NCI-H82 treated with DMSO at 0.1 percent for 48 hours (cell line): ENCODE results near the gene CARMIL3.

ENCODE experiments used
- DNase-seq: peaks from one replicate; lab custom pipeline; 2025; ENCODE audit not compliant: unreplicated experiment; lab: John Stamatoyannopoulos, UW

CARMIL3 gene

DNA sequence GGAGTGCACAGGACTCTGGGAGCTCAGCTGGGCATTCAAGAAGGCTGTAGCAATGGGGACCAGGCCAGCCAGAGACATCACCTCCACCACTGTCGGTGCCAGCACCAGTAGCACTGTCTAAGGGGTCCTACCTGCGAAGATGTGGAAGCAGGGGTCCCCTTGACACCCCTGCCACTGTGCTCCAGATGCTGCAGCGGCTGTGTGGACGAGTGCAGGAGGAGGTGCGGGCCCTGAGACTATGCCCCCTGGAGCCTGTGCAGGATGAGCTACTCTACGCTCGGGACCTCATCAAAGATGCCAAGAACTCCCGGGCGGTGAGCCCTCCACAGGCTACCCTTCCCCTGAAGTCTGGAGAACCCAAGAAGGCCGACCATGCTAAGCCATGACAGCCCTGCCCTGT, 8.6 kb downstream of the CARMIL3 start:
- no peak for DNase-seq

GRCh38 chr14:24060984-24061913, 9.4 kb downstream of the CARMIL3 start:
- DNase-seq = no peak

GRCh38 chr14:24062216-24062980, 10.6 kb downstream of the CARMIL3 start:
- DNase-seq = no peak

DNA sequence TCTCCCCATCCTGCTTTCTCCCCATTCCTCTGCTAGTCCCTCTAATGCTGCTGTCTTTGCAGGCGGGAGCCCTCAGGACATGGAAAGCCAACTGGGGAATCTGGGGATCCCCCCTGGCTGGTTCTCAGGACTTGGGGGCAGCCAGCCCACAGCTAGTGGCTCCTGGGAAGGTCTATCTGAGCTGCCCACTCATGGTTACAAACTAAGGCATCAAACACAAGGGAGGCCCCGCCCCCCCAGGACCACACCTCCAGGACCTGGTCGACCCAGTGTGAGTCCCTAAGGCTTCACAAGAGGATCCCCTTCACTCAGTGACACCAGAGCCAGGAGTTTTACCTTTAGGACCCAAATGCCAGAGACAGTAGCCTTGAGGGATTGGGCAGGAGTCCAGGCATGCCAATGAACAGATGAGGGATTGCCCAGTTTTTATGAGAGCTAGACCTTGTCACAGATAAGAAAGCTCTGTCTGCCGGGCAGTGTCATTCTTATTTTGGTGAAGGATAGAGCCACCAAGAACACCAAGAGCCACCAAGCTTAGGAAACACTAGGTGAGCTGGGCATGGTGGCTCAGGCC, 11.5 kb downstream of the CARMIL3 start:
- DNase-seq = no peak

- no peak for DNase-seq
These were observed 12.4 kb downstream of the CARMIL3 start for GRCh38 chr14:24064091-24064795.

DNA sequence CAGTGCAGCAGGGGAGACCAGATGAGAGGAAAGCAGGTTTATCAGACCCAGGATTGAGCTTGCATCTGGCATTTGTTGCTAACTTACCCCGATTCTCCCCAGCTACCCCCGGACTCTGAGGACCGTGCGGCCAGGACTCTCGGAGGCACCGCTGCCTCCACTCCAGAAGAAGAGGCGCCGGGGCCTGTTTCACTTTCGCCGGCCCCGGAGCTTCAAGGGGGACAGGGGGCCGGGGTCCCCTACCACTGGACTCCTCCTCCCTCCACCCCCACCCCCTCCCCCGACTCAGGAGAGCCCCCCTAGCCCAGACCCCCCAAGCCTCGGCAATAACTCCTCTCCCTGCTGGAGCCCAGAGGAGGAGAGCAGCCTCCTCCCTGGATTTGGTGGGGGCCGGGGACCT, 13.0 kb downstream of the CARMIL3 start:
- no peak for DNase-seq

DNA sequence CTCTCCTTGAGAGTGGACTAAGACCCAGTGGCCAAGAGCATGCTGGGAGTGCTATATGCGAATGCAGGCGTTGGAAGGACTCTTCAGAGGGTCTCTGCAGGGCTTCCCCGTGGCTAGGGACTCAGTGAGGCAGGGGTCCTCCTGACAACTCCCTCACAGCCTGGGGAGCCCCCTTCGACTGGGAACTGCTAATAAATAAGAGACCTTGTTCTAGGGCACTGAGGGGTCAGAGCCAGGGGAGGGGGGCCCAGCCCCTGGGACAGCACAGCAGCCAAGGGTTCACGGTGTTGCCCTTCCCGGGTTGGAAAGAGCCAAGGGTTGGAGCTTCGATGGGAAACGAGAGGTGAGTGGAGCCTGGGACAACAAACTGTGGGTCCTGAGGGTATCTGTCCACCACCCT, 13.6 kb downstream of the CARMIL3 start:
- DNase-seq = no peak

- no peak for DNase-seq
These were observed 14.8 kb downstream of the CARMIL3 start for GRCh38 chr14:24066496-24067132.

DNA sequence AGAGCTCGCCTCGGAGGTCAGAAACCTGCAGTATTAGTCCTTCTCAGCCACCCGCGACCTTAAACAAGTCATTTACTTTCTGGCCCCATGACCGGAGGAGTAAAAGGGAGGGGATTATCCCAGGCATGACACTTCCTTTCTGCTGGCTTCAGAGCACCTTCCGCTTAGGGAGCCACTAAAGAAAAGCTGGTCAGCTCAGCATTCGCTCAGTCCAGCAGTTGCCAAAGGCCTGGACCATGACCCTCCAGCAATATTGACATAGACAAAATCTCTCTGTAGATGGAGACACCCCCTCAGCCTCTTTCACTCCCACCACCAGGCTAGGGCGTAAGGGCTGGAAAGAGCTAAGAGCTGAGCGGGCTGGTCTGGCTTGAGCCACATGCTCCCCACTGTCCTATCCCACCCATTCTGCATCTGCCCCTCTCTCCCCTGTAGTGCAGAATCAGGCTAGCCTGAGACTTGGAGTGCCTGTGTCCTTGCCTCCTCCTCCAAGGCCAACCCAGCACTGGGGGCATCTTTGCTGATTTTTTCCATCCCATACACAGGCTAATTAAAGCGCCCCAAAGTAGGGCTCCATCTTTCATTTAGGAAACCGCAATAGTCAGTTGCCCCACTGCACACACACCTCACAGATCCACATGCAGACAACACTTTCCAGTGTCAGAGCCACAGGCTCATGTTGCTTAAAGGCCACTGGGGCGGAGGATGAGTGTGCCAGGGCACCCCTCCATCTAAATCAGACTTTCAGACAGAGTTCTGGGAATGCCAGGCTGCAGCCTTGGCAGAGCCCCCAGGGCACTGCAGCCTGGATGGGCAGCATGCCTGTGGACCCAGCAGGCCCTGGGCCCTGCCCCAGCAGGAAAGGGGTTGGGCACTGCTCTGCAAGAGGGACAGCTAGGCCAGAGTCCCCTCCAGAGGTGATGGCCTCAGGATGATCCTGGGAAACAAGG, 15.6 kb downstream of the CARMIL3 start:
- DNase-seq = no peak

GRCh38 chr14:24068711-24069410, 17.1 kb downstream of the CARMIL3 start:
- DNase-seq = no peak

DNA sequence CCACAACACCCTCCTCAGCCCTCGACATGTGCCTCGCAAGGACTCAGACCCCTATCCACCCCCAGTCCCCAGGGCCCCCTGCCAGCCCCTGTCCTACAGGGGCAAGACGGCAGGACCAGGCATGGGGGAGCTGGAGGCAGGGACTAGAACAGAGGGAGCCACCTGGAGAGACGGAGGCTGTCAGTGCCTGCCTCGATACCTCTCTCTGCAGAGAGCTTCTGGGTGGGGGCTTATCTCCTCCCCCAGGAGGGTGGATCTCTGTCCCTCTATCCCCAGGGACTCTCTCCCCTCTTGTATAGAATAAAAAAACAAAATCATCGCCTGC, 17.6 kb downstream of the CARMIL3 start:
- DNase-seq = no peak

DNA sequence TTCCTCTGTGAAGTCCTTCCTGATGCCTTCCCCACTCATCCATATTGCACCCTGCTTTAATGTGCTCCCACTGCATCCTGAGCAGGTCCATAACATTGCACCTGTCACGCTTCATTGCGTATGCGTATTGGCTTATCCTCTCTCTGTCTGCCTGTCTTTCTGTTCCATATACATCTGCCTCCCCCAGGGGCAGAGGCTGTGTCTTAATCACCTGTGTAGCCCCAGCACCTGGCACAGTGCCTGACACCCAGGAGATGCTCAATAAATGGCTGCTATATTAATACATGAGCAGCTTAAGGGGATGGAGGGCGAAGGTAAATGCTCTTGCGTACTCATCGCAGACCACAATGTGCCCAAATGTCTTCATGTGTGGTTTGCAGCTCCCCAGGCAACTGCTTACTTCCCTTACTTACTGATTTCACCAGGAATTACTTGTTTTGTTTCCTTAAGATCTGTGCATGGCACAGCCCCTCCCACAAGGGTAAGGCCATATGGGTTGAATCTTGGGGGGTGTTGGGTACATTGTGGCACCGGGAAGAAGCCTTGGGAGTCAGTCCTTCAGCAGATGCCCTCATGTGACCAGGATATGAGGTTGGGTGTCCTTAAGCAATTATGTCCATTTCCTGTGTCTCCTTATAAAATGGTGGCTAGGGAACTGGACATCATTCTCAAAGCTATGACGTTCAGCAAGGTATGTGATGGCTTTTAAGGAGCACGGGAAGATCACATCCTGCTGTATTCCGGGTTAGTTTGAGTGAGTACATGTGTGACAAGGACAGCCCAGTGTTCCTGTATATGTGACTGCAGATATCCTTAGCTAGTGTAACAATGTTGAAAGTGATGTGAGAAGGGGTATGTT, 18.7 kb downstream of the CARMIL3 start:
- peak; percentile 9 for DNase-seq

DNA sequence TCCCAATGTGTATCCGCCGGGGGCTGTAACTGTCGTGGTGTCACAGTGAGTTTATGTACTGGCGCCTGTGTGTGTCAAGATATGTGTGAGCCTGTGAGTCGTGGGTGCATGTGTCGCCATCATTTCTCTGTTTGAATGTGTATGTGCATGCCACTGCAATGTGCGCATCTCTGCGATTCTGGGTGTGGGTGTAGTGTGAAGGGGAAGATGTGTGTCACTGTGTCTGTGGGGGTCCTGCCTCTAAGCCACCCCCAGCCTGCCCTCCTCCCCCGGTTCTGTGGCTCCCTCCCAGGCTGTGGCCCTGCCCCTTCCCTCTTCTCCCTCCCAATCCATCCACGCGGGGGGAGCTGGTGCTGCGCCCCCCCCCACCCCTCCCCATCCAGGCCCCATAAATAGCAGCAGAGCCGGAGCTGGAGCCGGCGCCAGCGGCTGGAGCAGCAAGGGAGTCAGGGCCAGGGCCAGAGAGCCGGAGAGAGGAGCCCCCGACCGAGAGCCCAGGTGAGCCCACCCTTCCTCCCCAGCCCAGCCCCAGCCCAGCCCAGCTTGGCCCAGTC, 19.4 kb downstream of the CARMIL3 start, which contains the start of gene CPNE6:
Gene CPNE6 (plus strand): TSS at position 419 of the 554 bp plus-strand sequence. CDS start 1,375 bp downstream, outside the sequence.
- DNase-seq = no peak

GRCh38 chr14:24071836-24072430, 20.1 kb downstream of the CARMIL3 start:
- no peak for DNase-seq

DNA sequence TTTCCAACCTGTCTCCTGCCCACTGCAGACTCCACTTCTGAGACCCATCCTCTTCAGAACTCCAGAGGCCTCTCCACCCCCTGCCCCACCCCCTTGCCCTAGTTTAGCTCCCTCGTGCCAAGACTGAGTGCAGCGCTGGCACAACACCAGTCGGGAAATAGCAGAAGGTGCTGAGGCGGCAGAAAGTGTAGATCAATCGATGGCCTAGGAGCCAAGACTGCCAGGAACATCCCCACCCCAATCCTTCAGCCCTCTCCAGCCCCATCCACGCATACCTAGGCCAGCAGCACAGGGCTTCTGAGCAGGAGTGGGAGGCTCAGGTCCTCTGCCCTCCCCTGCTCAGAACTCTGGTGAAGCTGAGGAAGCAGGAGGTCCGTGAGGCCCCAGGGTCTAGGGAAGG, 20.6 kb downstream of the CARMIL3 start:
- DNase-seq = no peak

DNA sequence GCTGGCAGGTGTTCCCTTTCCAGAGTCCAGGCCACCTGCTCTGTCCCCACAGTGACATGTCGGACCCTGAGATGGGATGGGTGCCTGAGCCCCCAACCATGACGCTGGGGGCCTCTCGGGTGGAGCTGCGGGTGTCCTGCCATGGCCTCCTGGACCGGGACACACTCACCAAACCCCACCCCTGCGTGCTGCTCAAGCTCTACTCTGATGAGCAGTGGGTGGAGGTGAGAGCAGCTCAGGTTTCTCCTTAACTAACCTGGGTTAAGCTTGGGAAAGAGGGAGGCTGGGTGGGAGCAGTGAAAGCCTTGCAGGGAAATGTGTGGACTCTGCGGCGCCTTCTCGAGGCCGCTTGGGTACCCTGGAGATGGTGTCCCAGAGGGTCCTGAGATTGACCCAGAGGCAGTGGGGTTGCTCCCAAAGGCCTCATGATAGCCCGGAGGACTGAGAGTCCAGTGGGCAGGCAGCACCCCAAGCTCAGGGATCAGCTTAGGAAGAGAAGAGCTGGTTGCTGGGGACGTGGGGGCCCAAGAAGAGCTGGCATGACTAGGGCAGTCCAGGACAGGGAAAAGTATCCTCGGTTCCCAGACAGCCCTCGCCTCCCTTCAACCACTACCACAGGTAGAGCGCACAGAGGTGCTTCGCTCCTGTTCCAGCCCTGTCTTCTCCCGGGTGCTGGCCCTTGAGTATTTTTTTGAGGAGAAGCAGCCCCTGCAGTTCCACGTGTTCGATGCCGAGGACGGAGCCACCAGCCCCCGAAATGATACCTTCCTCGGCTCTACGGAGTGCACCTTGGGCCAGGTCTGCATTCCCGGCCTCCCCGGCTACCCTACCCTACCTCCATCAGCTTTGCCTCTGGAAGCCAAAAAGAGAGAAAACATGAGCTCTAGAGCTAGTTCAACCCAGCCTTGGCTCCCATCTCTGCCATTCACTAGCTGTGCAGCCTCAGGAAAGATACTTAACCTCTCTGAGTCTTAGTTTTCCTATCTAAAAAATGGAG, 21.4 kb downstream of the CARMIL3 start:
- DNase-seq = no peak
